ENCODE data around the gene MTF2. TPM values are rescaled to one million over a fixed set of nuclear protein-coding genes. Genes with fewer than 3 reads are reported as not detected.

The MTF2 gene
- total RNA-seq, 6 experiments from 2014 or later = 4.5 to 9.3 (median 7.1) TPM

DNA sequence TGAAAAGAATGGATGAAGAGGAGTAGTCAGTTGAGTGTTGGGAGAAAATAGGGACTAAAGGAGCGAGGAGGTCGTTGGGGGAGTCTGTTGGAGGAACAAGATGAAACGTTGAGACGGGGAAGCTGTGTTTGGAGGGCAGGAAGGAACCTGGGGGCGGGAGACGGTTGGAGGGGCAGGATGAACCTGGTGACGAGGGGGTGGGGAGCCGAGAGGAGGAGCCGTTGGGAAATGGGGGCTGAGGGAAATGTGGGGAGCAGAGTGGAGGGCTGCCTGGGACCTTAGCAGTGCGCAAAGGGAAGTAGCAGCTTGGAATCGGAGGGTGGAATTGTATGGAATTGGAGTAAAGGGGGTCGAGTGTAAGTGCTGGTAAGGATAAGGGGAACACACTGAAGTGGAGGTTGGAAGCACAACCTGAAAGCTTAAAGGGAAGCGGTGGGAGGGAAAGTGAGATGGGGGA is 630 bp downstream of the MTF2 start:
- peak; percentile 6 to 31 (median 12) for ATAC-seq
- intact Hi-C loops (cut with DNase I) = no loop called here
- peak overlapping the region; percentile 68 to 80 (median 72) for H3K27ac ChIP-seq

GRCh38 chr1:93080179-93080823 is 1.2 kb downstream of the MTF2 start:
- no peaks in the 10 kb centered on the region for H3K9me3 ChIP-seq
- H3K4me3 ChIP-seq = peak overlapping the region; percentile 76 to 81 (median 80)
- H3K4me1 ChIP-seq = peaks cover 0 to 24% (median 10%) of the 10 kb centered on the region in 4 donors
- DNase-seq (no peak), ATAC-seq (peak; percentile 55 to 72 (median 63))
- H3K27me3 ChIP-seq = no peaks in the 10 kb centered on the region
- WGBS (ENCODE audit: insufficient coverage, low coverage, low lambda C conversion rate, missing lambda C conversion rate) = 0% methylated on average over 5 of the region's 5 CpGs
- intact Hi-C loops (cut with DNase I) = no loop called here
- TF ChIP-seq CTCF (IDR thresholded peaks at IDR 0.05) (peak; percentile 42 to 56 (median 49)), POLR2A (IDR thresholded peaks at IDR 0.05) (no peak)
- H3K27ac ChIP-seq = peak overlapping the region in 2 of 3 donors; percentile 20 to 68
- H3K36me3 ChIP-seq = no peaks in the 10 kb centered on the region

More for the DNA sequence above, 630 bp downstream of the MTF2 start:
- TF ChIP-seq CTCF (IDR thresholded peaks at IDR 0.05) (no peak), POLR2A (IDR thresholded peaks at IDR 0.05) (no peak)
- DNase-seq = peak; percentile 43 to 56 (median 46)
- H3K9me3 ChIP-seq = no peaks in the 10 kb centered on the region
- H3K4me3 ChIP-seq = peak overlapping the region; percentile 76 to 81 (median 80)
- peaks cover 0 to 24% (median 10%) of the 10 kb centered on the region in 4 donors for H3K4me1 ChIP-seq
- H3K27me3 ChIP-seq = no peaks in the 10 kb centered on the region
- H3K36me3 ChIP-seq = no peaks in the 10 kb centered on the region
- 0% methylated on average over 13 of the region's 13 CpGs for WGBS (ENCODE audit: insufficient coverage, low coverage, low lambda C conversion rate, missing lambda C conversion rate)

GRCh38 chr1:93081716-93082115 is 2.6 kb downstream of the MTF2 start:
- ATAC-seq (no peak), DNase-seq (no peak)
- no peak for TF ChIP-seq CTCF (IDR thresholded peaks at IDR 0.05)
- TF ChIP-seq POLR2A (IDR thresholded peaks at IDR 0.05) = no peak
- no peaks in the 10 kb centered on the region for H3K9me3 ChIP-seq
- H3K36me3 ChIP-seq = no peaks in the 10 kb centered on the region
- H3K4me1 ChIP-seq = peaks cover 0 to 24% (median 10%) of the 10 kb centered on the region in 4 donors
- H3K4me3 ChIP-seq = no peak overlapping the region
- intact Hi-C loops (cut with DNase I) = no loop called here
- no peak overlapping the region for H3K27ac ChIP-seq
- H3K27me3 ChIP-seq = no peaks in the 10 kb centered on the region

DNA sequence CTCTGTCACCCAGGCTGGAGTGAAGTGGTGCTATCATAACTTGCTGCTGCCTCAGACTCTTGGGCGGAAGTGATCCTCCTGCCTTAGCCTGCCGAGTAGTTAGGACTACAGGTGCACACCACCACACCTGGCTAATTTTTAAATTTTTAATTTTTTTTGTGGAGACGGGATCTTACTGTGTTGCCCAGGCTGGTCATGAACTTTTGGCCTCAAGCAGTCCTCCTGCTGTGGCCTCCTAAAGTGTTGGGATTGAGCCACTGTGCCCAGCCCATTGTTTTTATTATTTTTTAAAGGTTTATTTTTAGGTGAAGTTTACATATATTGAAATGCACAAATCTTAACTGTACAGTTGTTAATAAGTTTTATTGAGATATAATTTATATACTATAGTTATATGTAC is 3.2 kb downstream of the MTF2 start:
- intact Hi-C loops (cut with DNase I) = no loop called here
- Histone ChIP-seq H3K4me3 (no peak overlapping the region), H3K4me1 (peaks cover 0 to 24% (median 10%) of the 10 kb centered on the region in 4 donors), H3K27ac (no peak overlapping the region), H3K27me3 (no peaks in the 10 kb centered on the region), H3K36me3 (no peaks in the 10 kb centered on the region), H3K9me3 (no peaks in the 10 kb centered on the region)
- ATAC-seq (no peak), DNase-seq (no peak)
- TF ChIP-seq CTCF (IDR thresholded peaks at IDR 0.05) = no peak
- no peak for TF ChIP-seq POLR2A (IDR thresholded peaks at IDR 0.05)
- 78% methylated on average over 3 of the region's 3 CpGs for WGBS (ENCODE audit: insufficient coverage, low coverage, low lambda C conversion rate, missing lambda C conversion rate)
